HG02870 (cell line): ENCODE measurements around the gene TRABD2A.

Experiments
- ATAC-seq: cut with Tn5 transposase; IDR thresholded peaks from one replicate; pipeline ENCODE4 v1.9.1; 2021; ENCODE audit warnings: mild to moderate bottlenecking, moderate library complexity; ENCODE audit not compliant: unreplicated experiment

The TRABD2A gene

DNA sequence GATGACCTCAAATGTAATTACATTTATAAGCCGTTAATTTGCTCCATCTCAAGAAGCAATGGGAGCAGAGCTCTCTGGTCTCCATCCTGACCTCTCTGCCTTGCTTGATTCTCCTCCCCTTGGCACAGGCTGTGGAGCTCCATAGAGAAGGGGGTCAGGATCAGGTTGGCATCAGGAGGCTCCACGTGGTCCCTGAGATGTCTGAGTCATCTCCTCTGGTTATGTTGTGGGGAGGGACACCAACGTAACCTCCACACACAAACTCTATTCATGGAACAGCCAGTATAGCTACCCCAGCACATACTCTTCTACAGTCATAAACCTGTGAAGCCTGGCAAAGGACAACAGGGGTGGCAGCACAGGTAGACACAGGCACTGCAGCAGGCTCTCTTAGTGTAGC, 29.0 kb downstream of the TRABD2A start:
- ATAC-seq = no peak

DNA sequence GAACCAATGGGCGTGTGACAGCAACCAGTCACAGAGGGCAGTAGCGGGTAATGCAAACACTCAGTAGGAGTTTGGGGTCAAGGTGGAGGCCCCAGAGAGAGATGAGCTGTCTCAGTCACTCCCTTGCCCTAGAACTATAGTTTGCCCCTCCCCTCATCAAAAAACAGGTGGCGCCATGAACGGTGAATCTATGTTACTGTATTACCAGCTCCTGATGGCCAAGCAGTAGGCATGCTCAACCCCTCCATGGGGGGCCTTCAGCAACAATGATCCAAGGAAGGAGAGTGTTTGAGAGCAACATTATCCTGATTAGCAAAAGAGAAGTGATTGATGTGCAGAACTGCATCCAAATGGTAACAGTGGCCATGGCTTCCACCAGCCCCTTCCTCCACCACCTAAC, 30.4 kb downstream of the TRABD2A start:
- ATAC-seq = no peak

DNA sequence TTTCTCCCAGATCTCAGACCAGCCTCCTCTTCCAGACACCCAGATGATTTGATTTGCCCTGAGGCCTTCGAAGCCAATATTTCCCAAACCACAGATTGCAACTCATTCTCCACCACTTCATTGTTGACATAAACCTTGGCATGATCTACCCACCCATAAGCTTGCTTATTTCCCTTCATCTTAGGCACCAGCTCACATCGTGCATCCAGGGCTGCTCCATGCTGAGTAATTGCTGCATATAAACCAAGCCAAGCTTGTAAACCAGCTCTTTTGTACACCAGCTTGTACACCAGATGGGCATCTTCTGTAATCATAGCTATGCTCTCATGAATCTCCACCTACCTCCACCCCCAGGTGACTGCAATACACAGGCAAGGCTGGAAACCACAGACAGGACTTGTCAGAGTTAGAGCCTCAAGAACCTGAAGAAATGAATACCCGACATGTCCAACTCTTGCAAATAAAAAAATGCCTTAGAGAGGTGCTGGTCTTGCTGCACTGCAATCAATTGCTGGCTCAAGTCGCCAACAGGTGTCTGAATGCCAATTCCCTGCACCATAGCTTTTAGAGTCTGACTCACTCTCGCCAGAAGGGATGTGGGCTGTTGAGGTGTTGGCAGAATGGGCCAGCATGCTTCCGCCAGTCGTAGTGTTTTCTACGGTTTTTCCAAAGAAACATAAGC, 31.5 kb downstream of the TRABD2A start:
- no peak for ATAC-seq

DNA sequence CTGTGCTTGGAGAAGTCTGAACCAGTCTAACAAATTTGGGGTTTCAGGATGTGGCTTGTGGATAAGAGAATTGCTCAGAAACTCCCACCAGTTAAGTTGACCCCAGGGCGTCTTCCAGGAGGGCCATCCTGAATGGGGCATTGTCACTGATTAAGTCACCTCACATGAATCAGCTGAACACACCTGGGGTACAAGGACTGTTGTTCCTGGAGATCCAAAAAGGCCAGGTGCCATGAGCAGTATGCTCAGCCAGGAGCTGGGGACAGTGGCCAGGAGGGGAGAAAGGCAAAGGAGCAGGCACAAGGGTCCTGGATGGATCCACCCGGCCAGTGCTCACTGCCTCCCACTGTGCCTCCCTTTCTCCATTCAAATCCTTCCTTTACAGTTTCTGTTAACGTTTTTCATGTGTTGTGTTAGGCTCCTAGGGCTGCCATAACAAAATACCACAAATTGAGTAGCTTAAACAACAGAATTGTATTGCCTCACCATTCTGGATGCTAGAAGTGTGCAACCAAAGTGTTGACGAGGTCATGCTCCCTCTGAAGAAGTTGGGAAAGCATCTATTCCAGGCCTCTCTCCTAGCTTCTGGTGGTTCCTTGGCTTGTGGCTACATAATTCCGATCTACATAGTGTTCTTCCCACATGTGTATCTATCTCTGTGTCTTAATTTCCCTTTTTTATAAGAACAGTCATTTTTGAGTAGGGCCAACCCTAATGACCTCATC, 33.4 kb downstream of the TRABD2A start:
- no peak for ATAC-seq

DNA sequence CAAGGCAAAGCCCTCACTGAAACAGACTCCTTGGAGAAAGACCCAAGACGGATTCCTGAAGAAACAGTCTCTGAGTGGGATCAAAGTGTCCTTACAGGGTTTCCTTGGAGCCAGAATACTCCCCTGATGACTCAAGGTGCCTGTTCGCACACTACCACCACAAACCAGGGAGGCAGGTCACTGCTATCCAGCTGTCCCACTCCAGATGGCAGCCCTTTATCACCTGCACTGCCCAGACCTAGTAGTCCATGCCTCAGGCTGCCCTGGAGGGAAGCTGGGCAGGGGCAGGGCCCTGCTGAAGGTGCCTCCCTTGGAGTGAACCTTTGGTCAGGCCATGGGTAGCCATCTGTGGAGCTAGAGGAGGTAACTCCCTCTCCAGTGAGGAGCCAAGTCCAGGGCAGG, 34.1 kb downstream of the TRABD2A start:
- no peak for ATAC-seq

DNA sequence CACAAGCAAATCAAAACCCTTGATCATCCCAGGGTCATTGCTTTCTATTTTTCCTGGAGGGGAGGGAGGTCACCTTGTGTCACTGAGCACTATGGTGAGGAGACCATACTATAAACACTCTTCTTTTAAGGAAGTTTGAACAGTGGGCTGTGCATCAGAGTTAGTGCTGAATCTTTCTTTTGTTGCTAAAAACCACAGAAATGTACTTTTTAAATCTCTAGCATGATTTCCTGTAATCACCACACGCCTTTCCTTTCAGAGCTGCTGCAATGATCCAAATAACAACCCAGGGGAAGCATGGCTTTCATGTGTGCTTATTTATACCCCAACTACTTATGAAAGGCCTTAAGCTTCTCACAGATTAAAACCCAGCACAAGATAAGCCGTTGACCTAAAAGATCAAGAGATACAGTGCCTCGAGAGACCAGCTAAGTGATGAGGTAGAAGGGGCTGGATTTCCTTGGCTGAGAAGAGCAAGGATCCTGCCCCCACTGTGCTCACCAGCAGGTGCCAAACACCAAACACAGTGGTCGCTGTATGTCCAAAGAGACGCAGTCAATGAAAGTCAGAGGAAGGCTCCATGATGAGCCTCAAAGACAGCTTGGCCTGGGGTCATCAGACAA, 34.7 kb downstream of the TRABD2A start:
- no peak for ATAC-seq

DNA sequence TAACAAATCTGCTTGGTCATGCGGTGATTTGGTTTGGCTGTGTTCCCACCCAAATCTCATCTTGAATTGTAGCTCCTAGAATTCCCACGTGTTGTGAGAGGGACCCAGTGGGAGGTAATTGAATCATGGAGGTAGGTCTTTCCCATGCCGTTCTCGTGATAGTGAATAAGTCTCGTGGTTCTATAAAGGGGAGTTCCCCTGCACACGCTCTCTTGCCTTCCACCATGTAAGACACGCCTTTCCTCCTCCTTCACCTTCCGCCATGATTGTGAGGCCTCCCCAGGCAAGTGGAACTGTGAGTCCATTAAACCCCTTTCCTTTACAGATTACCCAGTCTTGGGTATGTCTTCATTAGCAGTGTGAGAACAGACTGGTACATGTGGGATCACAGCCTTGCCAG, 36.7 kb downstream of the TRABD2A start:
- ATAC-seq = no peak

DNA sequence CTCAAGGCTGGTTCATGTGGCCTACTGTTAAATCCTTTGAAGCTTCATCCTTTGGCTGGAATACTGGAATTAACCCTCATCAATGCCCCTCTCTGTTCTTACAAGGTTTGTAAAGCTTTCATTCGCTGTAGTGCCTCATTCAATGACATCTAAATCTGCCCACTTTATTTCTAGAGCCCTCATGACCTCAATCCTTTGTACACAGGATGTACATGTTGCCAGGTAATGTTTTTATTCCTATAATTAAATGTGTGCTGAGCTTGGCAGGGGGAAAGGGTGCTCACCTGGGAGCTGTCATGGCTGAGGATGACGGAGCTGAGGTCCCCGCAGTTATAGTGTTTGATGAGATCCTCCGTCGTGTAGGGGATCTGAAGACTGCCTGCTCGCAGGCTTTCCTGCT, 39.3 kb downstream of the TRABD2A start:
- ATAC-seq = no peak

DNA sequence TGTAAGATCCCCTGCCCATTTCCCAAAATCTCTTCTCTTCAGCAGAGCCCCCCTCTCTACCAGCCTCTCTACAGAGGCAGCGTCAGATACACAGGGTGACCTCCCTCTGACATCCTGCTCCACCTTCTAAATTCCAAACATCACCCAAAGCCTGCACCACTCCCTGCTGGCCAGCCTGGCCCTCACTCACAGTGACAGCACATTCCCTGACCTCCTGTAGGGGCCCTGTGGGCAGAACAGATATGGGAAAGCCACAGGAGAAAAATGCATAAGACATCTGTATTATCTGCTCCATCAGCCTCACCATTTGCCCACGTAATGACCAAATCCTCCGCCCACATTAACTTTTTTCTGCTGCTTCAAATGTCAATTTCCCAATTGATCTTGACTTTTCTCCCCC, 40.6 kb downstream of the TRABD2A start:
- no peak for ATAC-seq

DNA sequence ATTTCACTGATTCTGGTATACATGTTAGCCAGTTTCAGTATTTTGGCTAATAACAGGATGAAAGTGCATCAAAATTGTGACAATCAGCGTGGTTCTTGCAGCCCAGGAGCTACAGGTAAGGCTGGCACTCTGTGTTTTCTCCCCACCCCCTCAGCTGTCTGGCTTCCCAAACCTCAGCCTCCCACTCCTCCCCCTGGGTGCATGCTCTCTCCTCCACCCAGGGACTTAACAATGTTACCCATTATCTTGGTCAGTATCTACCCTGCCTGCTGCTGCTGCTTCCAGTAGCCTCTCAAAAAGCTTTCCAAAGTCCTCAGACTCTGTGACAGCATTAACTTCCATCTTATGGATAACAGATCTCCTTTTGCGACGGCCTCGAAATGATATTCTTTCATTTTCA, 41.0 kb downstream of the TRABD2A start:
- ATAC-seq = no peak

DNA sequence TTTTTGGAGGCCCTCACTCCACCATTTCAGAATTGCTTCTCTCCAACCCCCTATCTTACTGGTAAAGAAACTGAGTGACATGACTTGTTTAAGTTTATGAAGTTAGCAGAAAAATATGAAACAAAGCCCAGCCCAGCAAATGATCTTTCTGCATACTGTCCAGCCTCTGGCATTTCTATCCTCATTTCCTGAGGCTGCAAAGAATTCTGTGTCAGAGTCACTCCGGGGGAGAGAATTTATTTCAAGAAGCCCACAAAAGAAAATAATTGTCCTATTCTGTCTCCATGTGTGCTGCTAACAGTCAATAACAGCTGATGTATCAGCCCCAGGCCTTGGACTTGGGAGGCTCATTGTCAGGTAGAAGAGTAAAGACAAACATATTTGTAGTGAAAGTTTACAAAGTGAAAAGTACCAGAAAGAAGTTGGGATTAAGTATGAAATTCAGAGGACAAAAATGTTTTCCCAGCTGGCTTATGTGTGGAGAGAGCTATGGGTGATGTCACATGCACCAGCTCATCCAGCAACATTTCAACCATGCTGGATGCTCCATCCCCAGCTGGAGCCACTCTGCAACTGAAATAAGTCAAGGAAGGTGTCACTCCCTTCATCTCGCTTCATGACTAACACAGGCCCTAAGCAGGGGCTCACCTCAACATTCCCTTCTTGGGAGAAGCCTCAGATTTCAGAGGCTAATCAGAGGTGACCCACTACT, 42.3 kb downstream of the TRABD2A start:
- ATAC-seq = no peak

DNA sequence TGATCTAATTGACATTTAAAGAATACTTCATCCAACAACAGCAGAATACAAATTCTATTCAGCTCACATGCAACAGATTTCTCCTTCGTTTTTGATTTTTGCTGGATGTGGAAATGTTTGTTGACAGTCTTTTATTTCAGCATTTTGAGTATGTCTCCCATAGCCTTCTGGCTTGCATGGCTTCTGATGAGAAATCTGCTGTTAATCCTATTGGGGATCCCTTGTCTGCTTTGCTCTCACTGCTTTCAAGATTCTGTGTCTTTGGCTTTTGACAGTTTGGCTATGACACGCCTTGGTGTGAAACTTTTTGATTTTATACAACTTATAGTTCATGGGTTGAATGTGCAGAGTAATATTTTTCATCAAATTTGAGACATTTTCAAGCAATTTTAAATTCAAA, 44.7 kb downstream of the TRABD2A start:
- no peak for ATAC-seq

DNA sequence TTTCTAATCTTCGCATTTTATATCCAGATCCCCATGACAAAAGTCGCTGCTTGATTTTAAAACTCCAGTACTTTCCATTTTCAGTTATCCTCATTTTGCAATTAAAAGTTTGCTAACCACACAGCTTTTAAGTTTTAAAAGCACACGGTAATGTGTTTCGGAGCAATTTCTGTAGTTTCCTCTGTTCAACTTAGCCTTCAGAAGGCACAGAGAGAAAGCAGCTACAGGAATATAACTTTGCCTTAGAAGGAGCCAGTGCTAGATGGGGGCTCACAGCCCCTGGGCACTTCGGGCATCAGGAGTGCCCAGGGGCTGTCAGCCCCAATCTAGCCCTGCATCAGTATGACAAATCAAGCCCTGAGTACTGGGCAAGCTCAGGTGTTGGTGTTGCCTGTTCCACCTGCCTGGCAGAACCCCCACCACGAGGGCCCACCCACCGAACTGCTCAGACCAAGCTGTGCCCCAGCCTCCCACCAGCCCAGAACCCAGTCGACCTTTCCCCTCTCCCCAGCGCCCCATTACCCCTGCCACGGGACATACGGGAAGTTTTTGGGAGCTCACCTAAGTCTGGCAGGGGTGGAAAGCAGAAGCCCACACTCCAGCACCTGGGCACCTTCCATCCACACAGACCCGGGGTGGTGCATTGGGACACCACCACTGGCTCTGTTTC, 47.3 kb downstream of the TRABD2A start:
- no peak for ATAC-seq

DNA sequence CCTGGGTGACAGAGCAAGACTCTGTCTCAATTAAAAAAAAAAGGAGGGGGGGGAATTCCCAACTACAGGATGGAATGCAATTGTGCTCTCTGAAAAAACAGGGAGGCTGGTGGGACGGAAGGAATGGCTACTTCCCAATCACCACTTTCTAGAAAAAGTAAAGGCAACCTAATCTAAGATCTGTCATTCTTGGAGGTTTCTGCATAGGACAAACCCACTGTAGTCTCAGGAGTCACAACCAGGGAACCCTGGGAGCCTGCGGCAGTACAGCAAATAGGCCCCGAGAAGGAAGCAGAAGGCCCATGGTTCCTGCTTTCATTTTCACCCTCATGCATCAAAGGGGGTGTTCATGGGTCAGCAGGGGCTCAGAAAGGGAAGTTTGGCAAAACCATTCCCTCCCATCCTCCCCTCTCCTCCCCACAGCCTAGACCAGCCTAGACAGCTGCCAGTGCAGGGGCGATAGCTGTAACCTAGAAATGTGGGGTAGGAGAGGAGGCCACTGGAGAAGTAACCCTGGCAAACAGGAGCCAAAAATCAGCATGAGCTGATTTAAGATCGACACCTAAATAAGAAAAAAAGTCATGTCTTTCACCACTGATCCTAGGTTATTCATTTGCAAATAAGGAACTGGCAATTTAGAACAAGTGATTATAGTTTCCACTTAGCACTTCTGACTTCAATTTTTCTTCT, 48.0 kb downstream of the TRABD2A start:
- ATAC-seq = peak; percentile 83

DNA sequence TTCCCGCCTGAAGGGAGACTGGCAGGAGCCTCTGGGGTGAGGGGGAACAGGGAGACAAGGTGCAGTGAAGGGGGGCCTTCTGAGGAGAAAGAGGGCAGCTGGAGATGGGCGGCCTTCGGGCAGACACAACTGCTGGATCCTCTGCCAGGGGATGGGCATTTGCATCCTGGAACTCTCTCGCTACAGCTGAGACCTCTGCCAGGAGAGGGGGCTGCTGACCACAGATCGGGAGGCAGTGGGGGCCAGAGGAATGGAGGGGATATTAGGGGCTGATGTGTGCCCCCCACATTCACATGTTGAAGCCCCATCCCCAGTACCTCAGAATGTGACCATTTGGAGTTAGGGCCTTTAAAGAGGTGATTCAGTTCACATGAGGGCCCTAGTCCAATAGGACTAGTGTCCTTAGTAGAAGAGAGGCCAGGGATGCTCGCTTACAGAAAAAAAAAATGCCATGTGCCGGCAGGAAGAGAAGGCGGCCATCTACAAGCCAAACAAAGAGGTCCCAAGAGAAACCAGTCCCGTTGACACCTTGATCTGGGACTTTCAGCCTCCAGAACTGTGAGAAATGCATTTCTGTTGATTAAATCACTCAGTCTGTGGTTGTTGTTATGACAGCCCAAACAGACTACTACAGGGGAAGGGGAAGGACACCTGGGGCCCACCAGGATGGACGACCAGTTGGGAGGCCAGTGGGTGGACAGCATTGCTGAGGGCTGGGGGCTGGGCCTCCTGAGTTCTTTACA, 50.0 kb downstream of the TRABD2A start:
- ATAC-seq = no peak

DNA sequence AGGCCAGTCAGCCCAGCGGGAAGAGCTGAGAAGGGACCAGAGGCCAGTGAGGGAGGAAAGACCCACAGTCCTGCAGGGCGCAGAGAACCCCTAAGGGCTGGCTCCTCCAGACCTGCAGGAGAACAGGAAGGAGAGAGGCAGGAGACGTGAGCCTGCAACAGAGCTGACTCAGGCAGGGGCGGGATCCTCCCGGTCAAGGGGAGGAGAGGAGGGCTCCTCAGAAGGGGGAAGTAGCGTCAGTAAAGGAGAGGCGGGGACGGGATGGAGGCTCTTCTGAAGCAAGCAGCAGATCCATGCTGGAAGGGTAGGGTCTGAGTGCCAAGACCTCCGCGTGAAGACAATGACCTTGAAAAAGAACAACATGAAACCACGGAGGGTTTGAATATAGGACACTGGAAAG, 50.8 kb downstream of the TRABD2A start:
- no peak for ATAC-seq

DNA sequence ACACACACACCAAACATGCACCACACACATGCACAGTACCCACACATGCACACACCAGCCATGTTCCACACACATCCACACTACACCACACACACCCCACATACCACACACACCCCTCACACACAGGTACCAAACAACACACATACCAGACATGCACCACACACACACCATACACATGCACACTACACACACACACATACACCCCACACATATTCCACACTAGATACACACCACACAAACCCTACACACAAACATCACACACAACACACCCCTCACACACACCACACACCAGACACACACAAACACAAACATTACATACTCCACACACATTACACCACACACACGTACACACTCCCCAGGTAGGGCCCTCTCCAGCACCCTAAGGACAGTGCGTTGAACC, 51.2 kb downstream of the TRABD2A start:
- no peak for ATAC-seq

DNA sequence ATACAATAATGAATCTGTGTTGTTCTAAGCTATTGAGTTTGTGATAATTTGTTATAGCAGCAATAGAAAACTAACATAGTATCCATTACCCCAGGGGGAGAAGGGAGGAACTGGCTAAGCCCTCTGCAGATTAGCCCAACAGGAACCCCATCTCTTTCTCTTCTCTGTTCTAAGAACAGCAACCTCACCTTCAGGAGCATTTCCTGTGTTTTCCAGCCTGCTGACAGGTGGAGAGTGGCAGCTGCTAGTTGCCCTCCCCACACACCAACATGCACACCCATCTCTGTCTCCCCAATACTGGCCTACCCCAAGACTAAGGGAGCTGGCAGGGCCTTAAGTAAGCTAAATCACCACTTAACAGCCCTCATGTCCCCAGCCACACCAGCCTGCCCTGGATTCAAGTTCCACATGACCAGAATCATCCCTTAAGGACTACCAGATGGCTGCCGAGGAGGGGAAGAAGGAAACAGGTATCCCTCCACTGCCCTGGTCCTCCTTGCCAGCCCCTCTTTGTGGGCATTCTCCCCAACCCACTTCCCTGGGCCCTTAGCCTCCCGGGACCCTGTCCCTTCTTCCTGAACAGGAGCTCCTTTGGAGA, 52.8 kb downstream of the TRABD2A start:
- no peak for ATAC-seq

DNA sequence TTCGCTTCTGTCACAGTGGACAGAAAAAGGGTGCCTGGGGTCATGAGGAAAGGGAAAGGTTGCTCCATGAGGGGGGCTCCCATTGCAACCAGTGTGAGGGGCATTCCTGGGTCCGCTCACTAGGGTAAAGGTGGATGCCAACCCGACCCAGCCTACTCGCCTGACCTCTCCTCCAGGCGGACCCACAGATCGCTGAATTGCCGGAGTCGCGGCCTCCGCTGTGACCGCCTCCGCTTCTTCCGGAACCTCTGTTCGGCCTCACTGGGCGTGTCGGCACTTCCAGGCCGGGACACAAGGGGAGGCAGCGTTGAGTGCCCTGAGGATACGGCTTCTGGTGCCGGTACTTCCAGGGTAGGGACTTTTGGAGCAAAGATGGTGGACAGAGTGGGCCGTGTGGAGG, 57.1 kb downstream of the TRABD2A start:
- ATAC-seq = no peak
